T-cell (primary cell): ENCODE data around the gene ATP2A1. TPM values are rescaled to one million over a fixed set of nuclear protein-coding genes. Genes with fewer than 3 reads are reported as not detected.
"Not testable (repeated sequence)": the region's sequence is repeated elsewhere in the genome, so short reads cannot be mapped to it uniquely, and the experiment has no call there.

ENCODE experiments used
- ATAC-seq, 4 experiments: fragments of 200-7000 bp in 3 of 4; fragments of 150-1000 bp in 1 of 4; cut with Tn5 transposase; replicated peaks in 1 of 4; 1 replicate in 3 of 4; 2 replicates in 1 of 4; pipeline ENCODE4 v1.10.0; 2021; ENCODE audit warnings: moderate library complexity in 3 of 4, mild to moderate bottlenecking in 2 of 4, moderate number of reproducible peaks in 1 of 4
- CTCF ChIA-PET, 2 donors: fragments of 300-600 bp; sonication (Branson Sonifier 250); formaldehyde crosslinking; loops; one replicate each; lab custom pipeline; 2022; ENCODE audit warnings: antibody characterized with exemption in 2 of 2; lab: Charles Lee
- POLR2A ChIA-PET, 2 donors: fragments of 300-600 bp; sonication (Branson Sonifier 250); formaldehyde crosslinking; loops; one replicate each; lab custom pipeline; 2022; ENCODE audit warnings: antibody characterized with exemption in 2 of 2; lab: Charles Lee
- DNase-seq, 35 experiments: peaks; one replicate each; pipeline versions ENCODE4 v3.0.0 to v3.0.0-alpha.2; 2013 to 2023
- H3K27ac ChIP-seq: one replicate; pipeline ENCODE4 v1.5.1; 2013; ENCODE audit warnings: low read length
- H3K27me3 ChIP-seq, 2 experiments: replicated peaks in 1 of 2; 1 replicate in 1 of 2; 2 replicates in 1 of 2; pipeline versions ENCODE4 v1.6.1 to v1.7.0; 2013; ENCODE audit warnings: low read length in 1 of 2, mixed read lengths in 1 of 2; ENCODE audit not compliant: control insufficient read depth in 2 of 2, insufficient read depth in 2 of 2; ENCODE audit errors: extremely low read depth in 1 of 2
- H3K36me3 ChIP-seq, 2 donors: 1 replicate in 1 of 2; 2 replicates in 1 of 2; pipeline versions ENCODE4 v1.6.1 to v1.7.0; 2013; ENCODE audit warnings: low read length in 1 of 2; ENCODE audit not compliant: control insufficient read depth in 2 of 2, insufficient read depth in 1 of 2; ENCODE audit errors: extremely low read depth in 1 of 2
- H3K4me1 ChIP-seq, 2 experiments: 1 replicate in 1 of 2; 2 replicates in 1 of 2; pipeline versions ENCODE4 v1.6.1 to v1.7.0; 2013; ENCODE audit warnings: low read length in 2 of 2, mixed read lengths in 1 of 2; ENCODE audit not compliant: insufficient read depth in 2 of 2, control insufficient read depth in 1 of 2; ENCODE audit errors: extremely low read depth in 1 of 2
- H3K4me3 ChIP-seq, 2 donors: 1 replicate in 1 of 2; 2 replicates in 1 of 2; pipeline versions ENCODE4 v1.5.1 to v1.7.0; 2013; ENCODE audit warnings: mild to moderate bottlenecking in 2 of 2, low read length in 1 of 2, moderate library complexity in 1 of 2; ENCODE audit not compliant: control insufficient read depth in 1 of 2; ENCODE audit errors: extremely low read depth in 1 of 2
- H3K9me3 ChIP-seq: 2 replicates; pipeline ENCODE4 v1.7.0; 2013
- H3K27ac Mint-ChIP-seq, 2 donors: one replicate each; pipeline ENCODE4 v1.8.0; 2020 to 2021; ENCODE audit warnings: mild to moderate bottlenecking in 2 of 2, mixed read lengths in 2 of 2
- H3K27me3 Mint-ChIP-seq, 2 donors: one replicate each; pipeline ENCODE4 v1.8.0; 2021 to 2022; ENCODE audit warnings: mixed read lengths in 2 of 2
- H3K36me3 Mint-ChIP-seq: one replicate; pipeline ENCODE4 v1.8.0; 2021; ENCODE audit warnings: mixed read lengths
- H3K4me1 Mint-ChIP-seq, 3 donors: one replicate each; pipeline ENCODE4 v1.8.0; 2020 to 2022; ENCODE audit warnings: mixed read lengths in 3 of 3, mild to moderate bottlenecking in 1 of 3
- H3K4me3 Mint-ChIP-seq, 3 donors: one replicate each; pipeline ENCODE4 v1.8.0; 2020 to 2022; ENCODE audit warnings: mild to moderate bottlenecking in 3 of 3, mixed read lengths in 3 of 3, moderate library complexity in 3 of 3
- H3K9me3 Mint-ChIP-seq, 3 donors: one replicate each; pipeline ENCODE4 v1.8.0; 2020 to 2022; ENCODE audit warnings: mixed read lengths in 3 of 3
- WGBS: methylation state at CpG from one replicate; pipeline ENCODE4 v1.1.5; 2013; ENCODE audit warnings: missing lambda C conversion rate; ENCODE audit not compliant: insufficient coverage; 5-methylcytosine and 5-hydroxymethylcytosine counted together
- total RNA-seq, 35 experiments: library from RNA in 6 of 35; stranded (reverse) in 6 of 35; fragments of 120-200 nt in 1 of 35; gene quantifications; one replicate each; pipeline versions ENCODE4 v1.2.1 to v1.2.4 and lab custom pipeline; 2013 to 2026

ATP2A1 gene
- total RNA-seq, 5 donors from 2014 or later (not counting 1 experiment from before 2014, with no cell fraction given) = 0.82 to 1.6 (median 0.95) TPM

DNA sequence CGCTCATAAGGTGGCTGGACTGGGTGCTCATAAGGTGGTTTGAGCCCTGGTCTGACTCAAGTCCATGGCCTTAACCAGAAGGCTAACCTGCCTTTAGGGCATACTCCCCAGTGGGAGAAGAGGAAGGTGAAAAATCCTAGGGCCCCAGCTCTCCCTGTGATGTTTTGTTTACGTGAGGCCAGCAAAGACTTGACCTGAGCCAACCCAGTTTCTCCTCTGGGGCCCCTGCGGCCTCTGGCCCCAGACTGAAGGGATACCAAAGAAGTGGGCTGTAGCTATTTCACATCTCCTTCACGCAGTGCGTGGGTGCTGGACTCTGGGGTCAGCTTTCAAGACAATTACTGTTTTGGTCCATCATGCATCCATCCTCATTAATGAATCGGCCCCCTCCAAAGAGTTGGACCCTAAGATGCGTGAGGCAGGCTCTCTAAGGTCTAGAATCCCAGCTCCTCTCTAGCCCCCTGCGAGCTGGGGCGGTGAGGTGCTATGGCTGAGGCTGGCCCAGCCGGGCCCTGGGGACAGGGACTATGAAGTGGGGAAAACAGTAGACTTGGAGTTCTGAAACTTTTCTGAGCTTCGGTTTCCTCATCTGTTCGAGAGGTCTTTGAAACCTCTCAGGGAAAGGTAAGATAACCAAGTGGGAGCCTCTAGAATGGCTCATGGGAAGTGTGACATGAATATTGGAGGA lies 13.1 kb upstream of the ATP2A1 start:
- H3K4me3 ChIP-seq = no peak overlapping the region
- ChIA-PET CTCF (interaction anchor here in 1 of 2 donors (0.5 to 1.3 kb wide), 2 partner anchors 11 to 1942 kb away, joined by 3 read pairs; no protein-coding TSS in a partner anchor), POLR2A (interaction anchor here (0.6 to 1.4 kb wide), 2 partner anchors 14 to 43 kb away, joined by 3 to 6 read pairs; no protein-coding TSS in a partner anchor)
- ATAC-seq = no peak
- Mint-ChIP-seq H3K27me3 (no peaks in the 10 kb centered on the region), H3K4me3 (peak overlapping the region; percentile 94 to 98 (median 96)), H3K27ac (peak overlapping the region; percentile 23 to 98), H3K4me1 (peaks cover 26 to 28% (median 28%) of the 10 kb centered on the region in 3 donors), H3K36me3 (peaks cover 17% of the 10 kb centered on the region), H3K9me3 (no peaks in the 10 kb centered on the region)
- WGBS = 86% methylated on average over 8 of the region's 12 CpGs
- H3K36me3 ChIP-seq = peaks cover 4 to 27% of the 10 kb centered on the region in 2 donors
- H3K9me3 ChIP-seq = no peaks in the 10 kb centered on the region
- H3K27ac ChIP-seq = no peak overlapping the region
- H3K4me1 ChIP-seq = peaks cover 2 to 33% of the 10 kb centered on the region in 2 experiments
- no peak for DNase-seq
- no peaks in the 10 kb centered on the region for H3K27me3 ChIP-seq

DNA sequence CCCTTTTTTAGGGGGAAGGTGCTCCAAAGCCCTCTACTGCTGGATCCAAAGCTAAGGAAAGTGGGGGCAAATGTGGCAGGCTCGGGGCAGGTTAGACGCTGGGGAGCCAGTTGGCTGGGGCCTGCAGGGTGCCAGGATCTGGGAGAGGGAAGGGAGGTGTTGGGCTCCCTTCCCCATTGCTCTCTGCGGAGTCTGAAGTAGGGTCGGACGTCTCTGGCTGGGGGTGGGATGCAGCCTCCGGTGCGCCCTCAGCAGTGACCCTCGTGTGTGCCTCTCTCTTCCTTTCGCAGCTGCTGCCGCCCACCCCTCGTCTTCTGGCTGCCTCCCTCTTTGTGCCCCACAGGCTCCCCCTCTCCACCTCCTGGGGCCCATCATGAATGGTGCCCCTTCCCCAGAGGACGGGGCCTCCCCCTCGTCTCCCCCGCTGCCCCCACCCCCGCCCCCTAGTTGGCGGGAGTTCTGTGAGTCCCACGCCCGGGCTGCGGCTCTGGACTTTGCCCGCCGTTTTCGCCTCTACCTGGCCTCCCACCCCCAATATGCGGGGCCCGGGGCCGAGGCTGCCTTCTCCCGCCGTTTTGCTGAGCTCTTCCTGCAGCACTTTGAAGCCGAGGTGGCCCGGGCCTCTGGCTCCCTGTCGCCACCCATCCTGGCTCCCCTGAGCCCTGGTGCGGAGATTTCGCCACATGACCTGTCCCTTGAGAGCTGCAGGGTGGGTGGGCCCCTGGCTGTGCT lies 12.4 kb upstream of the ATP2A1 start:
- H3K27ac ChIP-seq = no peak overlapping the region
- DNase-seq (no peak), ATAC-seq (no peak)
- H3K9me3 ChIP-seq = no peaks in the 10 kb centered on the region
- CTCF ChIA-PET = interaction anchor here in 1 of 2 donors (1.3 kb wide), 1 partner anchor 10 kb away, joined by 3 read pairs; no protein-coding TSS in a partner anchor
- peak overlapping the region in 2 of 3 donors; percentile 39 to 98 for H3K4me3 Mint-ChIP-seq
- H3K4me3 ChIP-seq = no peak overlapping the region
- no peak overlapping the region for H3K27ac Mint-ChIP-seq
- H3K9me3 Mint-ChIP-seq = no peaks in the 10 kb centered on the region
- no peaks in the 10 kb centered on the region for H3K27me3 Mint-ChIP-seq
- H3K4me1 ChIP-seq = peaks cover 2 to 33% of the 10 kb centered on the region in 2 experiments
- no peaks in the 10 kb centered on the region for H3K27me3 ChIP-seq
- peaks cover 26 to 28% (median 28%) of the 10 kb centered on the region in 3 donors for H3K4me1 Mint-ChIP-seq
- H3K36me3 Mint-ChIP-seq = peaks cover 19% of the 10 kb centered on the region
- 92% methylated on average over 23 of the region's 32 CpGs for WGBS
- H3K36me3 ChIP-seq = peaks cover 8 to 32% of the 10 kb centered on the region in 2 donors
- POLR2A ChIA-PET = no interaction called here

DNA sequence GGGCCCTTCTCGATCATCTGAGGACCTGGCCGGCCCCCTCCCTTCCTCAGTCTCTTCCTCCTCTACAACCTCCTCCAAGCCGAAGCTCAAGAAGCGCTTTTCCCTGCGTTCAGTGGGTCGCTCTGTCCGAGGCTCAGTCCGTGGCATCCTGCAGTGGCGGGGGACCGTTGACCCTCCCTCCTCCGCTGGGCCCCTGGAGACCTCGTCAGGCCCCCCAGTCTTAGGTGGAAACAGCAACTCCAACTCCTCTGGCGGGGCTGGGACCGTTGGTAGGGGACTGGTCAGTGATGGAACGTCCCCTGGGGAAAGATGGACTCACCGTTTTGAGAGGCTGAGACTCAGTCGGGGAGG lies 11.9 kb upstream of the ATP2A1 start:
- Mint-ChIP-seq H3K9me3 (no peaks in the 10 kb centered on the region), H3K27me3 (no peaks in the 10 kb centered on the region), H3K27ac (no peak overlapping the region), H3K36me3 (peaks cover 19% of the 10 kb centered on the region), H3K4me1 (peaks cover 26 to 28% (median 28%) of the 10 kb centered on the region in 3 donors), H3K4me3 (peak overlapping the region in 1 of 3 donors; percentile 39)
- ChIA-PET POLR2A (no interaction called here), CTCF (no interaction called here)
- ATAC-seq (no peak), DNase-seq (no peak)
- Histone ChIP-seq H3K4me1 (peaks cover 2 to 33% of the 10 kb centered on the region in 2 experiments), H3K27me3 (no peaks in the 10 kb centered on the region), H3K36me3 (peaks cover 8 to 37% of the 10 kb centered on the region in 2 donors), H3K9me3 (no peaks in the 10 kb centered on the region), H3K27ac (no peak overlapping the region), H3K4me3 (no peak overlapping the region)
- WGBS = 96% methylated on average over 16 of the region's 17 CpGs

DNA sequence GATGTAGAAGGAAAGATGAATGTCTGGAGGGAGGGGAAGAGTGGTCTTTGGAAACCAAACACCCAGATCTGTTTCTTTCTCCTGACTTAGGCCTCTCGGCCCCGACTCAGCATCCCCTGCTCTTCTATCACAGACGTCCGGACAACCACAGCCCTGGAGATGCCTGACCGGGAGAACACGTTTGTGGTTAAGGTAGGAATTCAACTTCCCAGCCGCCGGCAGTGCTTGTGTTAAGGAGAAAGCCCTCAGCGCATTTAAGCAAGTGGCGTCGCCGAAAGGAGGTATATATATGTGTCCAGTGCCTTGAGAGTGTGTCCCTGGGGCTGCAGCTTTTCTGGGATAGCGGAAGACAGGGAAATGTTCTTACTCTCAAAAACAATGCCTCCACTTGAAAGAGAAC lies 11.0 kb upstream of the ATP2A1 start:
- ChIA-PET CTCF (no interaction called here), POLR2A (no interaction called here)
- Mint-ChIP-seq H3K36me3 (peaks cover 19% of the 10 kb centered on the region), H3K27me3 (no peaks in the 10 kb centered on the region), H3K27ac (no peak overlapping the region), H3K4me3 (no peak overlapping the region), H3K9me3 (no peaks in the 10 kb centered on the region), H3K4me1 (peaks cover 25 to 26% (median 26%) of the 10 kb centered on the region in 3 donors)
- peaks cover 2 to 30% of the 10 kb centered on the region in 2 experiments for H3K4me1 ChIP-seq
- H3K9me3 ChIP-seq = no peaks in the 10 kb centered on the region
- no peak for DNase-seq
- peaks cover 8 to 45% of the 10 kb centered on the region in 2 donors for H3K36me3 ChIP-seq
- no peak overlapping the region for H3K4me3 ChIP-seq
- no peak for ATAC-seq
- no peak overlapping the region for H3K27ac ChIP-seq
- 100% methylated on average over 2 of the region's 13 CpGs for WGBS
- H3K27me3 ChIP-seq = no peaks in the 10 kb centered on the region

- H3K4me3 Mint-ChIP-seq, H3K9me3 ChIP-seq, DNase-seq, H3K27me3 ChIP-seq, H3K27ac ChIP-seq, POLR2A ChIA-PET, H3K27me3 Mint-ChIP-seq, H3K4me3 ChIP-seq, H3K27ac Mint-ChIP-seq, ATAC-seq, H3K9me3 Mint-ChIP-seq, CTCF ChIA-PET: not testable (repeated sequence)
- Histone ChIP-seq H3K36me3 (peaks cover 8 to 47% of the 10 kb centered on the region in 2 donors), H3K4me1 (peaks cover 0 to 26% of the 10 kb centered on the region in 2 experiments)
- Mint-ChIP-seq H3K4me1 (peaks cover 25 to 26% (median 25%) of the 10 kb centered on the region in 3 donors), H3K36me3 (peaks cover 19% of the 10 kb centered on the region)
- WGBS = 100% methylated on average over 4 of the region's 9 CpGs
Observed at GRCh38 chr16:28867646-28868045, 10.6 kb upstream of the ATP2A1 start.

GRCh38 chr16:28869201-28869600 lies 9.1 kb upstream of the ATP2A1 start:
- H3K36me3 ChIP-seq = peaks cover 8 to 57% of the 10 kb centered on the region in 2 donors
- WGBS = 96% methylated on average over 11 of the region's 11 CpGs
- ChIA-PET CTCF (no interaction called here), POLR2A (no interaction called here)
- H3K27me3 ChIP-seq = peaks cover 0 to 1% of the 10 kb centered on the region in 2 experiments
- DNase-seq (no peak), ATAC-seq (no peak)
- Mint-ChIP-seq H3K36me3 (peaks cover 19% of the 10 kb centered on the region), H3K27me3 (no peaks in the 10 kb centered on the region), H3K4me1 (peaks cover 14 to 19% (median 18%) of the 10 kb centered on the region in 3 donors), H3K4me3 (no peak overlapping the region), H3K9me3 (no peaks in the 10 kb centered on the region), H3K27ac (no peak overlapping the region)
- H3K4me3 ChIP-seq = no peak overlapping the region
- no peaks in the 10 kb centered on the region for H3K9me3 ChIP-seq
- H3K4me1 ChIP-seq = peaks cover 0 to 16% of the 10 kb centered on the region in 2 experiments
- H3K27ac ChIP-seq = no peak overlapping the region
